Neuronal stem cell (in vitro differentiated cells): ENCODE data around the gene NRF1.

Experiments used
- DNase-seq: peaks from one replicate; pipeline ENCODE4 v3.0.0-alpha.2; 2013; ENCODE audit warnings: low spot score
- H2AFZ ChIP-seq: one replicate; pipeline ENCODE4 v1.6.1; 2013; ENCODE audit warnings: mild to moderate bottlenecking, low read length, inconsistent platforms
- H2AK5ac ChIP-seq: 2 replicates; pipeline ENCODE4 v1.6.1; 2013; ENCODE audit warnings: low read depth, mild to moderate bottlenecking, inconsistent platforms, low read length, moderate library complexity, mixed read lengths
- H2BK120ac ChIP-seq: 2 replicates; pipeline ENCODE4 v1.6.1; 2013; ENCODE audit warnings: low read depth, mild to moderate bottlenecking, inconsistent platforms, low read length, moderate library complexity, mixed read lengths
- H2BK12ac ChIP-seq: one replicate; pipeline ENCODE4 v1.6.1; 2013; ENCODE audit warnings: low read length, inconsistent platforms
- H2BK15ac ChIP-seq: 2 replicates; pipeline ENCODE4 v1.6.1; 2013; ENCODE audit warnings: mild to moderate bottlenecking, low read length, inconsistent platforms, mixed read lengths
- H2BK5ac ChIP-seq: one replicate; pipeline ENCODE4 v1.6.1; 2013; ENCODE audit warnings: inconsistent platforms, mild to moderate bottlenecking, low read length, moderate library complexity
- H3K14ac ChIP-seq: one replicate; pipeline ENCODE4 v1.6.1; 2013; ENCODE audit warnings: low read length, inconsistent platforms
- H3K18ac ChIP-seq: 2 replicates; pipeline ENCODE4 v1.6.1; 2013; ENCODE audit warnings: low read length, inconsistent platforms
- H3K23ac ChIP-seq: 2 replicates; pipeline ENCODE4 v1.6.1; 2013; ENCODE audit warnings: low read depth, mild to moderate bottlenecking, mixed read lengths, low read length, inconsistent platforms; ENCODE audit not compliant: poor library complexity
- H3K27ac ChIP-seq: replicated peaks from 3 replicates; pipeline ENCODE4 v1.5.1; 2013; ENCODE audit warnings: low read length, inconsistent platforms
- H3K27me3 ChIP-seq, 3 experiments: 2 replicates each; pipeline ENCODE4 v1.6.1; 2013; ENCODE audit warnings: low read length in 3 of 3, mild to moderate bottlenecking in 2 of 3, inconsistent platforms in 1 of 3, low read depth in 1 of 3, mixed read lengths in 1 of 3, moderate library complexity in 1 of 3; ENCODE audit not compliant: control insufficient read depth in 3 of 3, insufficient read depth in 3 of 3
- H3K36me3 ChIP-seq, 2 donors: replicated peaks in 1 of 2; 2 replicates each; pipeline ENCODE4 v1.6.1; 2013; ENCODE audit warnings: low read length in 2 of 2; ENCODE audit not compliant: control insufficient read depth in 2 of 2, insufficient read depth in 2 of 2
- H3K4ac ChIP-seq: 2 replicates; pipeline ENCODE4 v1.6.1; 2013; ENCODE audit warnings: inconsistent platforms, mild to moderate bottlenecking, low read length, moderate library complexity
- H3K4me1 ChIP-seq, 2 donors: 1 replicate in 1 of 2; 2 replicates in 1 of 2; pipeline ENCODE4 v1.6.1; 2013; ENCODE audit warnings: low read length in 2 of 2, low read depth in 1 of 2; ENCODE audit not compliant: control insufficient read depth in 2 of 2, insufficient read depth in 1 of 2
- H3K4me2 ChIP-seq: one replicate; pipeline ENCODE4 v1.6.1; 2013; ENCODE audit warnings: mild to moderate bottlenecking, low read length, inconsistent platforms; ENCODE audit not compliant: insufficient read depth, poor library complexity, severe bottlenecking
- H3K4me3 ChIP-seq, 2 donors: 2 replicates each; pipeline ENCODE4 v1.5.1; 2013; ENCODE audit warnings: low read length in 2 of 2, mild to moderate bottlenecking in 2 of 2, inconsistent platforms in 1 of 2, moderate library complexity in 1 of 2
- H3K79me1 ChIP-seq: one replicate; pipeline ENCODE4 v1.6.1; 2013; ENCODE audit warnings: low read depth, mild to moderate bottlenecking, inconsistent platforms, low read length, moderate library complexity
- H3K9ac ChIP-seq: one replicate; pipeline ENCODE4 v1.6.1; 2013; ENCODE audit warnings: mild to moderate bottlenecking, low read depth, low read length, inconsistent platforms; ENCODE audit not compliant: poor library complexity
- H3K9me3 ChIP-seq, 2 donors: replicated peaks in 1 of 2; 2 replicates each; pipeline versions ENCODE3 to v1.6.1; 2013; ENCODE audit warnings: low read length in 2 of 2, mild to moderate bottlenecking in 2 of 2, inconsistent platforms in 1 of 2, low read depth in 1 of 2, mixed read lengths in 1 of 2, moderate library complexity in 1 of 2; ENCODE audit not compliant: control insufficient read depth in 2 of 2, insufficient read depth in 1 of 2
- H4K8ac ChIP-seq: one replicate; pipeline ENCODE4 v1.6.1; 2013; ENCODE audit warnings: low read depth, mild to moderate bottlenecking, inconsistent platforms, low read length, moderate library complexity
- H4K91ac ChIP-seq: one replicate; pipeline ENCODE4 v1.6.1; 2013; ENCODE audit warnings: low read length, low read depth, mild to moderate bottlenecking, inconsistent platforms; ENCODE audit not compliant: poor library complexity
- WGBS, 2 donors: extraction: QIAGEN DNeasy Blood & Tissue Kit; methylation state at CpG; one replicate each; pipeline ENCODE4 v1.1.7; 2013; ENCODE audit warnings: missing lambda C conversion rate in 2 of 2, mixed read lengths in 1 of 2; ENCODE audit not compliant: insufficient read length in 2 of 2, insufficient replicate concordance in 1 of 2; ENCODE audit errors: extremely low coverage in 2 of 2; 5-methylcytosine and 5-hydroxymethylcytosine counted together

NRF1 gene

DNA sequence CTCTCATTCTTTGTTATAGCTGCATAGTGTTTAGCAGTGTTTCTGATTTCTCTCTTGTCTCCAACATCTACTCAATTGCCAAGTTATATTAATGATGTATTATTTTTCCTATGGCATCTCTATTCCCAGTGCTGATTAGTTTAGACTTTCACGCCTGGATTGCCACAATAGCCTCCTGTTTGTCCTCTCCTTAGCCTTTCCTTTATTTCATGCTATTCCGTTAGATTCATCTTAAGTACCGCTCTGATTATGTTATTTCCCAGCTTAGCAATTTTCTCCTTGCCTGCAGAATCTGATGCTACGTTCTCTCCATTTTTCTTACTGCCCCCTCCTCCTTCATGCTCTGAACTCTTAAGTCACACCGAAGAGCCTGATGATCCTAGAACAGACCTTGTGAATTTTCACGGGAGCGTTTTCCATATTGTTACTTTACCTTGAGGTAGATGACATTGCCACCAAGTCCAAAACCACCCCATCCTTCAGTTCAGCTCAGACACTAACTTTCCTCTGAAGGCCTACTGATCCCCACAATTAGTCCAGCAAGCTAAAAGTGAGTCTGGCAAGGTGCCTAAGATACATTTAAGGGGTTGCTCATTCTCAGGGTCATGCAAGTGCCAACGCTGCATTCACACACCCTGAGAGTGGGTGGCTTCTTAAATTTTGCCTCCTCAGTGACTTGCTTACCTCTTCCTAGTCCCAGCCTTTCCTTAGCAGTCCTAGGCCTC, 6.6 kb upstream of the NRF1 start:
- Histone ChIP-seq H4K8ac (no peak overlapping the region), H3K9ac (no peak overlapping the region), H3K36me3 (peaks cover 13 to 38% of the 10 kb centered on the region in 2 donors), H3K4me3 (no peak overlapping the region), H3K9me3 (peaks cover 0 to 4% of the 10 kb centered on the region in 2 donors), H2AK5ac (no peak overlapping the region), H3K27me3 (no peaks in the 10 kb centered on the region), H3K18ac (no peak overlapping the region), H2AFZ (no peak overlapping the region), H4K91ac (no peak overlapping the region), H3K23ac (no peak overlapping the region), H3K4me1 (no peaks in the 10 kb centered on the region), H2BK12ac (no peak overlapping the region), H3K4ac (no peak overlapping the region), H2BK120ac (no peak overlapping the region), H3K27ac (no peak overlapping the region), H2BK15ac (no peak overlapping the region), H2BK5ac (no peak overlapping the region), H3K79me1 (no peaks in the 10 kb centered on the region), H3K4me2 (no peak overlapping the region), H3K14ac (no peak overlapping the region)
- no CpG with 5 or more reads among the region's 8 CpGs for WGBS, 2 donors
- DNase-seq, result no peak

DNA sequence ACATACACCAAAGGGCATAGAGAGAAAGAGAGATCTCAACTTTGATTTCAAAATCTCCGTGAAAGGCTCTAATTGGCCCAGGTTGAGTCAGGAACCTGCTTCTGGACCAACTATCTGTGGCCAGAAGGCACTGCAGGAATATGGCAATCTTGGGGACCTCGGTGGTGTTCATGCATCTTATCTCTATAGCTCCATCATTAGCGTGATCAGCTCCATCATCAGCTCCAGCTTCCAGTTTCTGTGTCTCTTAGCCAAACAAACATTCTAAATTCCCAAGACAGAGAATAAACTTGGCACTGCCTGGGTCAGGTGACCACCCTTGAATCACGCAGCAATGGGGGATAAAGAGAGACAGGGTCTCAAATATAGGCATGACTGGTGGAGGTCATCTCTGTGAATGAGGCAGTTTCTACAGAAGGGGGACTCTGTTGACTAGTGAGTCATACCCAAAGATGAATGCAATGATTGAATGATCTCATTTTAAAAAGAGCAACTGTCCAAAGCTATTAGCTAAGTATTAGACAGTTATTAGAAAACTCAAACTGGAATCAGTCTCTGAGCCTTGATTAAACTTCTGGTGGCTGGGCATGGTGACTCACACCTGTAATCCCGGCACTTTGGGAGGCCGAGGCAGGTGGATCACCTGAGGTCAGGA, 5.4 kb upstream of the NRF1 start:
- Histone ChIP-seq H3K23ac (no peak overlapping the region), H3K4ac (no peak overlapping the region), H3K27me3 (no peaks in the 10 kb centered on the region), H3K4me3 (no peak overlapping the region), H2BK12ac (no peak overlapping the region), H2BK120ac (no peak overlapping the region), H4K91ac (no peak overlapping the region), H4K8ac (no peak overlapping the region), H3K14ac (no peak overlapping the region), H3K9me3 (peaks cover 0 to 4% of the 10 kb centered on the region in 2 donors), H2AFZ (no peak overlapping the region), H3K27ac (no peak overlapping the region), H3K18ac (no peak overlapping the region), H2BK5ac (no peak overlapping the region), H3K4me2 (no peak overlapping the region), H3K36me3 (peaks cover 13 to 46% of the 10 kb centered on the region in 2 donors), H3K4me1 (peaks cover 0 to 2% of the 10 kb centered on the region in 2 donors), H3K9ac (no peak overlapping the region), H2BK15ac (no peak overlapping the region), H2AK5ac (no peak overlapping the region), H3K79me1 (peaks cover 3% of the 10 kb centered on the region)
- WGBS, 2 donors, result no CpG with 5 or more reads among the region's 6 CpGs
- no peak for DNase-seq

DNA sequence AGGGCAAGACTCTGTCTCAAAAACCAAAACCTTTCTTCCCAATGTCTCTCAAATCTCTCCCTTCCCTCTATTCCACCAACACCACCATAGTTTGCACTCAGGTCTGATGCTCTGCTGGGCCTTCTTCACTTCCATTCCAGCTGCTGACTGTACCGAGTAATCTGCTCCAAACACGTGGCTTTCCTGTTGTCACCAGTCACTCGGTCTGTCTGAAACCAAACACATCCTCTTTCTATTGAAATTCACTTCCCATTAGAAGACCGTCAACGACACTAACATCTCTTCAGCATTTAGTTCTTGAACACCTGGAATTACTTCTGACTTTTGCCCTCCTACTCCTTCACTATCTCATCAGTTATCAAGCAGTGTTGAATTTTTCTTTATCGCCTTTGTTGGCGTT, 4.7 kb upstream of the NRF1 start:
- Histone ChIP-seq H3K14ac (no peak overlapping the region), H2AK5ac (no peak overlapping the region), H3K4ac (no peak overlapping the region), H3K9me3 (peaks cover 0 to 4% of the 10 kb centered on the region in 2 donors), H3K23ac (no peak overlapping the region), H3K27me3 (no peaks in the 10 kb centered on the region), H2BK120ac (no peak overlapping the region), H3K4me1 (peaks cover 0 to 2% of the 10 kb centered on the region in 2 donors), H3K4me2 (no peak overlapping the region), H4K8ac (no peak overlapping the region), H2BK15ac (no peak overlapping the region), H3K27ac (no peak overlapping the region), H3K9ac (no peak overlapping the region), H3K36me3 (peaks cover 13 to 46% of the 10 kb centered on the region in 2 donors), H2BK12ac (no peak overlapping the region), H3K18ac (no peak overlapping the region), H3K79me1 (peaks cover 3% of the 10 kb centered on the region), H3K4me3 (no peak overlapping the region), H4K91ac (no peak overlapping the region), H2AFZ (no peak overlapping the region), H2BK5ac (no peak overlapping the region)
- WGBS, 2 donors, result no CpG with 5 or more reads among the region's 7 CpGs
- DNase-seq, result no peak

DNA sequence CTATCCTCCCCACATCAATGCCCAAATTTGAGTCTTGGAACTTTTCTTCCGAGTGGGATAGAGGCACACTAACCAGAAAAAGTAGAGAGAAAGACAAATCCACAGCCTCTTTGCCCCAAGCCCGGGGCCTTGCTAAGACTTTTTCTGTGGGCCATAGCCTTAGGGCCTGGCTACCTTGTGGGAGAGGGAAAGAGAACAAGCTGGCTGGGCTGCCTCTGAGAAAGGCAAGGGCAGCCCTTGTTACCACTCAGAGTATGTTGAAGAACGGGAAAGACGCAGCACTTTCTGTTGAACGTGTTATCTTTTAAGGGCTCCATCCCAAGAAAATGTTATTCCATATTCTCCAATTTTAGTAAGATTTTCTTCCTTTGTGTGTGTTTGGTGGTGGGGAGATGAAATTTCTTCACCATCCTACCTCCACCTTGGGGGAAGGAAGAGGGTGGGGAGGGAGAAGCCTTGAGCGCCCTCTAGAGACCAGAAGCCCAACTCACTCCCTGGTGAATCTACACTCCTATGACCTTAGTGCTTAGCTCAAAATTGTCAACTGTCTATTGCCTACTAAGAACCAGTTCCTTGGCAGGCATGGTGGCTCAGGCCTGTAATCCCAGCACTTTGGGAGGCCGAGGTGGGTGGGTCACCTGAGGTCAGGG, 3.9 kb upstream of the NRF1 start:
- Histone ChIP-seq H3K9ac (no peak overlapping the region), H2BK15ac (no peak overlapping the region), H2BK5ac (no peak overlapping the region), H3K36me3 (peaks cover 13 to 46% of the 10 kb centered on the region in 2 donors), H2AK5ac (no peak overlapping the region), H2BK120ac (no peak overlapping the region), H4K91ac (no peak overlapping the region), H2BK12ac (no peak overlapping the region), H4K8ac (no peak overlapping the region), H3K23ac (no peak overlapping the region), H3K4me1 (peaks cover 0 to 2% of the 10 kb centered on the region in 2 donors), H3K18ac (no peak overlapping the region), H2AFZ (no peak overlapping the region), H3K14ac (no peak overlapping the region), H3K9me3 (peaks cover 0 to 4% of the 10 kb centered on the region in 2 donors), H3K4me3 (no peak overlapping the region), H3K4ac (no peak overlapping the region), H3K4me2 (no peak overlapping the region), H3K27me3 (no peaks in the 10 kb centered on the region), H3K27ac (no peak overlapping the region), H3K79me1 (peaks cover 7% of the 10 kb centered on the region)
- no peak for DNase-seq
- WGBS, 2 donors, result no CpG with 5 or more reads among the region's 7 CpGs
